ENCODE results near the gene ZNF148.
A peak's percentile ranks its signal among the peaks of the same experiment; 100 is the strongest.

The ZNF148 gene

DNA sequence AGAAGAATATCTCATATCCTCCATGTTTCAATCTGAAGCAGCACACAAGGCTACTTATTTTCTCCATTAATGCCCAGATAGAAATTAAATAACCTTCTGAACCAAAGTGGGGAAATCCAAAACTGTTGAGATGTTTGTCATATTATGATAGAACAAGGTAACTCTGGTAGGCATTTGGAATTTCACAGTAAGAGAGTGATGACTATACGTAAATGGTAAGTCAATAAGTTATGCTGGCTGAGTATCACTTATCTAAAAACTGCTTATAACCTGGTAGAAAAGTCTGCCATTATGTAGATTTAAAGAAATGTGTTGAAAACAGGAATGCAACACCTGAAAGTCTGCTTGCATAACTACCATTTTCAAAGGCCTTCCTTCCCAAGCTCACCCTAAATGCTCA lies 145.4 kb downstream of the ZNF148 start:
- no peak for DNase-seq

DNA sequence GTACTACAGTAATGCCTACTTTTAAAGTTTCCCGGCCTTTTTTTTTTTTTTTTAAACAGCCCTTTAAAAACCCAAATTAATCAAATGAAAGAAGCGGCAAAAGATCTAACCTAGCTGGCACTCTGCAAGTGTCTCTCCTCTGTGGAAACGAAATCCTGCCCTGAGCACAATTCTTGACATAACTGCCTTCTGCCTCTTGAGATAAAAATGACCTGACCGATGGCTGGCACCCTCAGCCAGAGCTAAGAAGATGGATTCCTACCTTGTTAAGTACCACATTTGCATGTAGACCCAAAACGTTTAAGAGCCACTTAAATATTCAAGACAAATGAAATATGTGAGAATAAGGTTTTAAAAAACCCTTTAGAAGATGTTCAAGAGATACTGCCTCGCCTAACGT lies 146.0 kb downstream of the ZNF148 start:
- no peak for DNase-seq

DNA sequence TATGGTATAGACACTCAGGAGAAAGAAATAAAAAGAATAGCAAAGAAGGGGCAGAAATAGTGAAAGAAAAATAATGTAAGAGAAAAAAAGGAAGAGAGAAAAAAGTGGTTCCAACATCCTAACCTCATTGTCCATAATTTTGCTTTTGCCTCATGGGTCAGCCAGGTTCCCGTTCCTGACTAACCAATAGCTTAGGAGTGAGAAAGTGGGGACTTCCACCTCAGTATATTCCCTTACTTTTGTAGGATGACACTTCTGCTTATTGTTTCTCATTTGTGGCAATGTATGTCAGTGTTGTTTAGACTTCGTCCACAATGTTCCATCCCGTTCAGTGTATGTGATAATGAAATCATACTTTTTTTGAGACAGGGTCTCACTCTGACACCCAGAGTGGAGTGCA lies 153.3 kb downstream of the ZNF148 start:
- DNase-seq, result no peak

DNA sequence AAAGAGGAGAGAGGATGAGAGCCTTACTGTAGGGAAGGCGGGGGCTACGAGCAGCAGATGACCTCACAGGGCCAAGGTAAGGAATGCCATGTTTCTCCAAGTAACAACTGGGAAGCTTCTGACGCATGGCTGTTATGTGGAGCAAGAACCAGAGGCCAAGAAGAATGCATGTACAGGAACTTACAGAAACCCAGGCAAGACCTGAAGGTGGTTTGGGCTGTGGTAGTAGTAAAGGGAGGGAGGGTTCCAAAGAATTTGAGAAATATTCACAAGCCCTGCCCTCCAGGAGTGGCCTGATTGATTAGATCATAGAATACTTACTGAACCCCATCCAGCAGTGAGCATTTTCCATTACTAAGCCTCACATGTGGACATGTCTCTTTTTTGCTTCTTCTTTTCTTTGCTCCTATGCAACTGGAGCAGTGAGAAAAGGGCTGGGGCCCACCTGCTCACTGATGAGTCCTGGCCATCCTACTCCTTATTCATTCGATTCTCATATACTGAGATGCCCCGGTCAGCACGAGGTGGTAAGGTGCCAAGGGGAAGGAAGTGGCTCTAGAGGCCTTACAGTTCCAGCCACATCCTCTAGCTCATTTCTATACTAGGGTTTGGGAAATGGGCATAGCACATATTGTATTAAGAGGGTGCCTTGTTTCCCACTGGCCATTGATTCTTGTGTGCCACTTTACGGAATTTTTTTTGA lies 154.2 kb downstream of the ZNF148 start:
- DNase-seq, result no peak

- peak in 1 of 58 donors; percentile 1 for DNase-seq
These were observed 154.9 kb downstream of the ZNF148 start for GRCh38 chr3:125220183-125220582.

DNA sequence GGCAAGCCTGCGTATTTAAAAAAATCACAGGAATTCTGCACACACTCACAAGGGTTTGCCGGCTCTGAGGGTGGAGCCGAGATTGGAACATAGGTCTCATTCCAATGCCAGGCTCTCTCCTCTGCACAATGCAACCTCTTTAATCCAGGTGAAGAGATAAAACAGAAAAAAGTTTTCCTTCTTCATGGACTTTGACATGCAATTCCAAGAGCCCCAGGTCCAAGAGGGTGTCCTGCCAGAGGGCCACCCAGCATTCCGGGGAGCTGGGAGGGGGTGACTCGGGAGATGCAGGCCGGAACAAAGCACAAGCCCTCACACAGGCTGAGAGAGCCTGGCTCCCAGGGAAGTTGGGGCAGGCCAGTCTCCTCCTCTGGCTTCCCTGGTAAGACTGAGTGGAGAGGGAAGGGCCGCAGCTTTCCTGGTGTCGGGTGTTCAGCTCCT lies 155.8 kb downstream of the ZNF148 start:
- no peak for DNase-seq

DNA sequence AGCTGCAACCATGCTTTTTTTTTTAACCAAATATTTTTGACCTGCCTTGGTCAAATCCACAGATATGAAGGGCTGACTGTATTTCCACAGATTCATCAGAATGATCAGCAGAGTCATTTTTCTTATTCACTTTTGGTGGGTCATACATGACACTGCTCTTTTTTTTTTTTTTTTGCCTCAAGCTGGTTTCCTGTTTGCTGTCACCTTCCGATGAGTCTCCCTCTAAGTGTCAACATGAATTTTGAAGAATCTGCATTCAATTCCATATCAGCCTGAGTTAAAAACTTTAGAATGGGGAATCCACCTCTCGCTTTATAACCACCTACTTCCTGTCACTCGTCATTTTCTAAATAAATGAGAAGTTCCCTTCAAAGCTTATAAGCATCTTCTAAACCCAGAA lies 160.4 kb downstream of the ZNF148 start:
- no peak for DNase-seq

GRCh38 chr3:125213946-125214542 lies 161.1 kb downstream of the ZNF148 start:
- no peak for DNase-seq

- DNase-seq, result no peak
These were observed 161.8 kb downstream of the ZNF148 start for GRCh38 chr3:125213364-125213755.

DNA sequence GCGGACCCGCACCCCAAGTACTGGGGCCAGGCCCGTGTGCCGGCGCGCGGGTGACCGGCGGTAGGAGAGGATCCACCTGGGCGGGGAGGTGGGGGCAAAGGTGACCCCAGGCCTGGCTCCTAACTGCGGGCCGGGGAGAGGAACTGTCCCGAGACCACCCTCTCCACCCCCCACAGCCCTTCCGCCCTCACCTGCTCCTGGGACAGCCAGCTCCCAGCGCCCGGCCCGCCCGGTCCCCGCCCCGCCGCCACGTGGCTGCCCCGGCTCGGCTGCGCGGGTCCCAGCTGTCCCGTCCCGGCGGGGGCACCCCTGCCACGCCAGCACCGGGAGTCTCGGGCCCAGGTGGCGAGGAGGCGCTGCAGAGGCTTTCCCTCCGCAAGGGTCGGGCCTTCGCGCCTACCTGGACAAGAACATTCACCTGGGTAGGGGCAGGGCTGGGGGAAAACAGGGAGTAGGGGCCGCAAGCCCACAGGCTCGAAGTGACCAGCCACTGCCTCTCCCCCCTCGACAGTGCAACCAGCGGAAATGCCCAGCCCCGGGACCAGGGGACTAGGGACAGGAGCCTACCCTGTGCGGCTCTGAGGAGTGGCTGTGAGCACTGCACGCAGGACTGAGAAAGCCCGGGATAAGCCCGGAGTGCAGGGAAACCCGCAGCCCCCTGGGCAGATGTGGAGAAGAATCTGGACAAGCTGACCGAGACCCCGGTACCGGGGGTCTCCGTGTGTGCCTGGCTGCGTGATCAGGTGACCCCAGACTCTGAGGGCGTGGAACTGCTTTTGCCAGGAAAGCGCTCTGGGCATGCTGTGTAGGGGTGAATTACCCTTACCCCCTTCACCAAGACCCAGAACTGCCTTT lies 162.4 kb downstream of the ZNF148 start, which contains the start of gene SLC12A8:
SLC12A8 (minus strand) TSS at position 240 of the 855 bp plus-strand sequence. CDS start 1,399 bp downstream, outside the sequence.
- DNase-seq, result no peak

GRCh38 chr3:125212091-125212508 lies 163.0 kb downstream of the ZNF148 start:
- DNase-seq, result no peak

- no peak for DNase-seq
These were observed 163.5 kb downstream of the ZNF148 start for GRCh38 chr3:125211523-125212090.

DNA sequence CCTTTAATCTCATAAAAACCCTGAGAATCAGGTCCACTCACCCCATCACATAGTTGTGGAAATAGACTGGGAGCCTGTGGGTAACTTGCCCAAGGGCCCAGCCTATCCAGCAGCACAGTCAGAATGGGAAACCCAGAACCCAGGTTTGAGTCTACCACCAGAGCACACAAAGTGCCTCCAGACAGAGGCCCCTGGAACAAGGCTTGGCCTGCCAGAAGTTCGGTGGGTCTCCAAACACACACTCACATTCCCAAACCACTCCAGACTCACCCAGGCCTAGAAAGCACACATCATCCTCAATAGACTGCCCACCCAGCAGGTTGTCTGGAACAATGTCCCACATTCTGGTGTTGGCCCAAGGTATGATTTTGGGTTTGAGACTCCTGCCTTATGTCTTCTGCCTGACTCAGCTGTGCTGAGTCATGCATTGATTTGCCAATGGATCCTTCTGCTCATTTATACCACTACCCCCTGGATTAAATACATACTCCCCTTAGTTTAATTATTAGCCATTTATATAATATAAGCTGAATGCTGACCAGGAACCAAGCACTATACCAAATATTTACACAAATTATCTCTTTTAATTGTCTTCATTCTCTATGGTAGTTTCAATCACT lies 167.1 kb downstream of the ZNF148 start:
- no peak for DNase-seq

DNA sequence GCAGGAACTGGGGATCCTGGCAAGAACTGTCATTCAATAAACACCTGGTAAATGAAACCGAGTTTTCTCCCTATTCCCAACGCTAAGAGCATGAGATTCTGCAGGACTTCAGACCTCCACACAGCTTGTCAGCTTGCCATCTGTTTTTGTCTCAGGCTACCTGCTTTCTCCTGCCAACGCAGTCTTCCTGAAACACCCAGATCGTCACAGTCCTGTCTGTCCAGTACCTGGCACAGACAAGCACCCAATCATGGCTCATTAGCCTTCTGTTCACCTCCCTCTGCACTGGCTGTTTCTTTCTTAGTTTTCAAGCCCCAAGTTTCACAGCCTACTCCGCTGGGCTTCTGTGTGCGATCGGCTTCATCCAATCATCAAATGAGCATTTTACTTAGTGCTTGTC lies 167.6 kb downstream of the ZNF148 start:
- DNase-seq, result no peak

DNA sequence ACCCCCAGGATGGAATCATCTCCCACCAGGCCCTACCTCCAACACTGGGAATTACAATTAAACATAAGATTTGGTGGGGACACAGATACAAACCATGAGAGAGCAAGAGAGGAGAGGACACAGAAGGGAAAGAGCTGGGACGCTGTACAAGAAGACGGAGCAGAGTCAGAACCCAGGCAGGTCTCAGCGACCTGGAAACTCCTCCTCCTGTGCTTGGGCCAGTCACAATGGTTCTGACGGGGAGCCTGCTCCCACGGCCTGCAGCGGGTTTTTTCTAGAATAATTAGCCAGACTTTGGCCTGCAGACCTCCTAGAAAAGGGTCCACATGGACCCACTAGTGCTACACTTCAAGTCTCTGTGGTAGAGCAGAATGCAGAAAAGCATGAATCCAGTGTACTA lies 168.2 kb downstream of the ZNF148 start:
- DNase-seq, result no peak

DNA sequence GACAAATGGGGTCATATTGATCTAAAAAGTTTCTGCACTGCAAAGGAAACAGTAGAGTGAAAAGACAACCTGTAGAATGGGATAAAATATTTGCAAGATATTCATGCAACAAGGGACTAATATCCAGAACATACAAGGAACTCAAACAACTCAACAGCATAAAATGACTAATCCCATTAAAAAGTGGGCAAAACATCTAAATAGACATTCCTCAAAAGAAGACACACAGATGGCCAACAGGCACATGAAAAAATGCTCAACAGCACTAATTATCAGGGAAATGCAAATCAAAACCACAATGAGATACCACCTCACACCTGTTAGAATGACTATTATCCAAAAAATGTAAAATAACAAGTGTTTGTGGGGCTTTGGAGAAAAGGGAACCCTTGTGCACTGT lies 171.4 kb downstream of the ZNF148 start:
- no peak for DNase-seq

DNA sequence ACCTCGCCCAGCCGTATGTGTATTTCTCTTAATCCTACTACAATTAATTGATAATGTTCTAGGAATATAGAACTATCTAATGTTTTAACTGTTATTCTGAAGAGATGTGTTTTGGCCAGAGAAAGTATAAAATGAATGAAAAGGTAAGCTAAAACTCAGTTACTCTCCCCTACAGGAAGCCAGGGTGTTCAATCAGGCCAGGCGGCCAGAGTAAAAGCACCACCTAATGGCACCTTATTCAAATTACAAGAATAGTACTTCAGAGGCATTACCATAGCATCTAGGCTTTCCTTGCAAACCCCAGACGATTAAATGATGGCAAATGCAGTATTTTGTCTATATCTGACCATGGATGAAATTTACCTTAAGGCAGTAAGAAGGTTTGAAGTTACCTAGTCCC lies 172.9 kb downstream of the ZNF148 start:
- no peak for DNase-seq

DNA sequence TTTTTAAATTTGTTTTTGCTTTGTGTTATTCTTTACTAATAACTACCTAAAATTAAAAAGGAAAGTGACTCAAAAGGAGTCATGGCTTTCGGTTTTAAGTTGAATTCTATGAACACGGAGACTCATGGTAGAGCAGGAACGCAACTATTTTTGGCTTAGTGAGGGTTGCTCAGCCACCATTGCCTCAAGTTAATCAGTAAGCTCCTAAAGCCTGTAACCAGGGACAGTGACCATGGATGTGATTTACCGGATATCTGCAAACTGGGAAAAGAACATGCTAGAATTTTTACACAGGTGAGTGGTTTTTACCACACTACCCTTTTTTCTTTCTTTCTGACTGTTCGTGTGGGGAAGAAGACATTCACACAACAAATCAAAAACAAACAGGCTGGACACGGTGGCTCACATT lies 174.4 kb downstream of the ZNF148 start:
- DNase-seq, result no peak

DNA sequence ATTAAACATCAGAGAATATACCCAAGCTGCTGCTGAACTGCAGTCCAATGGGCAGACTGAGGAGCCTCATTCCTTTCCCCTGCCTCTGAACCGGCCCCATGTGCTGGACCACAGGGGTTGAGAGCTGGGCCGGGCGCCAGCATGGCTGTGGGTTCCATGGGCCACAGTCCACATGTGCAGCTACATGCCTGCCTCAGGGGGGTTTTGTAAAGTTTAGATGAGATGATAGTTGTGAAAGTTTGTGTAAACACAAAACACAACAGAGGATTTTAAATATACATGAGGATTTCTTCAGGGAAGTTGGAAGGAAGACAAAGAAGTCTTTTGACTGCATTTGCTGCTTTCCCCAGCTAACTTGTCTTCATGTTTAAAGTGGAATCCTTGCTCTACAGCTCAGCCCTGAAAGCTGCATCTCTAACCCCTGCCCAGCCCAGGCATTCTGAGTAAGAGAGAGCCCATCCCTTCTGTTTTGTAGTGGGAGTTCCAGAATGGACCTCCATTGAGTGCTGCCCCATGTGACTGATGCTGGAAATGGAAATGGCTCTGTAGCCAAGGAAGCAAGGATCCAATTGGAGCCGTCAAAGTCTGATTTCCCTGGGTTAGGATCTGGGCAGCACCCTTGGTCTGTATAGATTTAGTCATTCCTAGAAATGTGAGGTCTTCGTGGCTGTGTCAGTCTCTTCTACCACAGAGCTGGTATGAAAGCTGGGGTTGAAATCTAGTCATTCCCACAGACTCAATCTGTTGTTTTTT lies 180.1 kb downstream of the ZNF148 start:
- DNase-seq, result no peak

- no peak for DNase-seq
These were observed 180.9 kb downstream of the ZNF148 start for GRCh38 chr3:125194061-125194848.
